ENCODE data around the gene RAB33A.

GRCh38 chrX:130211415-130212186, 39.8 kb downstream of the RAB33A start:
- TF ChIP-seq L3MBTL2 (conservative IDR thresholded peaks at IDR 0.05) (no peak), SUZ12 (IDR thresholded peaks at IDR 0.05) (no peak), ARNT (IDR thresholded peaks at IDR 0.05) (no peak)

Data from HEK293T (cell line).